CD4-positive, alpha-beta T cell (primary cell): ENCODE measurements around the gene TMEM217. TPM values are rescaled to one million over a fixed set of nuclear protein-coding genes. Genes with fewer than 3 reads are reported as not detected.
A peak's percentile ranks its signal among the peaks of the same experiment; 100 is the strongest.

Experiments used
- ATAC-seq: fragments of 200-7000 bp; cut with Tn5 transposase; one replicate; pipeline ENCODE4 v1.10.0; 2022; ENCODE audit warnings: mild to moderate bottlenecking; ENCODE audit not compliant: poor library complexity
- CTCF ChIA-PET: fragments of 350-600 bp; sonication (Branson Sonifier 250); formaldehyde crosslinking; loops from one replicate; lab custom pipeline; 2021; ENCODE audit warnings: antibody characterized with exemption, inconsistent platforms; lab: Charles Lee
- POLR2A ChIA-PET: fragments of 350-600 bp; sonication (Branson Sonifier 250); formaldehyde crosslinking; loops from one replicate; lab custom pipeline; 2021; ENCODE audit warnings: antibody characterized with exemption, inconsistent platforms; lab: Charles Lee
- DNase-seq, 14 experiments: peaks; one replicate each; pipeline ENCODE4 v3.0.0-alpha.2; 2013 to 2020; ENCODE audit warnings: mixed read lengths in 2 of 14
- H3K27ac ChIP-seq, 2 donors: one replicate each; pipeline versions ENCODE4 v1.5.1 to v1.7.0; 2013; ENCODE audit warnings: low read length in 2 of 2, low read depth in 1 of 2, mild to moderate bottlenecking in 1 of 2
- H3K27me3 ChIP-seq, 2 experiments: 1 replicate in 1 of 2; 2 replicates in 1 of 2; pipeline versions ENCODE4 v1.6.1 to v1.7.0; 2013; ENCODE audit warnings: low read length in 2 of 2, control low read depth in 1 of 2, mild to moderate bottlenecking in 1 of 2, moderate library complexity in 1 of 2; ENCODE audit not compliant: insufficient read depth in 2 of 2, control insufficient read depth in 1 of 2
- H3K36me3 ChIP-seq: one replicate; pipeline ENCODE4 v1.6.1; 2013; ENCODE audit warnings: low read length, control low read depth; ENCODE audit not compliant: insufficient read depth
- H3K4me1 ChIP-seq: one replicate; pipeline ENCODE4 v1.6.1; 2013; ENCODE audit warnings: low read length, control low read depth; ENCODE audit not compliant: insufficient read depth
- H3K4me3 ChIP-seq: one replicate; pipeline ENCODE4 v1.5.1; 2013; ENCODE audit warnings: mild to moderate bottlenecking, low read length, moderate library complexity
- H3K9me3 ChIP-seq, 2 experiments: 1 replicate in 1 of 2; 2 replicates in 1 of 2; pipeline versions ENCODE4 v1.6.1 to v1.7.0; 2013; ENCODE audit warnings: low read length in 2 of 2, mild to moderate bottlenecking in 2 of 2, control low read depth in 1 of 2, moderate library complexity in 1 of 2; ENCODE audit not compliant: control insufficient read depth in 1 of 2, insufficient read depth in 1 of 2
- H3K27ac Mint-ChIP-seq: one replicate; pipeline ENCODE4 v1.8.0; 2020; ENCODE audit warnings: mixed read lengths
- H3K27me3 Mint-ChIP-seq: one replicate; pipeline ENCODE4 v1.8.0; 2021; ENCODE audit warnings: mixed read lengths
- H3K36me3 Mint-ChIP-seq: one replicate; pipeline ENCODE4 v1.8.0; 2021; ENCODE audit warnings: low read depth, mixed read lengths
- H3K4me1 Mint-ChIP-seq: one replicate; pipeline ENCODE4 v1.8.0; 2021; ENCODE audit warnings: low read depth, mixed read lengths
- H3K4me3 Mint-ChIP-seq: one replicate; pipeline ENCODE4 v1.8.0; 2020; ENCODE audit warnings: mild to moderate bottlenecking, mixed read lengths
- H3K9me3 Mint-ChIP-seq: one replicate; pipeline ENCODE4 v1.8.0; 2020; ENCODE audit warnings: mixed read lengths
- intact Hi-C, 2 experiments: fragments of 100-400 bp; cut with DNase I in 1 of 2; cut with micrococcal nuclease in 1 of 2; formaldehyde crosslinking; loops; one replicate each; pipeline versions ENCODE4 v1.15.1 to v1.9.0; 2023 to 2025; cut with DNase I, micrococcal nuclease
- total RNA-seq, 174 experiments: library from RNA in 2 of 174; stranded (reverse) in 2 of 174; gene quantifications; one replicate each; pipeline ENCODE4 v1.2.3 and lab custom pipeline; 2021 to 2026
- TF ChIP-seq, protein P1 (sequence below): fragments of 200-600 bp; IDR thresholded peaks from one replicate; pipeline ENCODE4 v1.8.0; 2022; ENCODE audit warnings: antibody characterized with exemption, mild to moderate bottlenecking

Gene TMEM217
- total RNA-seq, 2 experiments from 2014 or later = 0.41 to 0.47 TPM

GRCh38 chr6:37169496-37170272 lies 88.3 kb downstream of the TMEM217 start, which contains the start of gene PIM1:
Gene PIM1 (plus strand): TSS chr6:37170152. CDS start chr6:37170576, 424 bp downstream.
- Histone ChIP-seq H3K9me3 (no peaks in the 10 kb centered on the region), H3K27me3 (no peaks in the 10 kb centered on the region), H3K4me1 (peaks cover 36% of the 10 kb centered on the region), H3K4me3 (peak within 1 kb of the TSS; percentile 93), H3K36me3 (peaks cover 36% of the 10 kb centered on the region), H3K27ac (peak within 1 kb of the TSS; percentile 57 to 77)
- CTCF ChIA-PET = interaction anchor here (3.6 to 8.8 kb wide), 5 partner anchors 39 to 284 kb away, joined by 15 to 123 read pairs (median 116); partner anchors contain the start of gene C6orf89
- H3K27me3 Mint-ChIP-seq = no peaks in the 10 kb centered on the region
- DNase-seq (peak; percentile 98 to 100 (median 100)), ATAC-seq (peak; percentile 77)
- intact Hi-C loops = loop anchor here (1.0 to 5.0 kb wide), 4 partner anchors 67 to 282 kb away; partner anchors contain the start of genes C6orf89 (in 1 of the 2) and MTCH1 (in 1 of the 2)
- H3K36me3 Mint-ChIP-seq = peaks cover 42% of the 10 kb centered on the region
- peak within 1 kb of the TSS; percentile 95 for H3K27ac Mint-ChIP-seq
- POLR2A ChIA-PET = interaction anchor here (0.6 to 8.3 kb wide), 9 partner anchors 8 to 284 kb away, joined by 4 to 164 read pairs (median 21); partner anchors contain the start of genes C6orf89 and MTCH1
- peaks cover 44% of the 10 kb centered on the region for H3K4me1 Mint-ChIP-seq
- peak within 1 kb of the TSS; percentile 95 for H3K4me3 Mint-ChIP-seq
- H3K9me3 Mint-ChIP-seq = no peaks in the 10 kb centered on the region
- TF ChIP-seq, protein P1, sequence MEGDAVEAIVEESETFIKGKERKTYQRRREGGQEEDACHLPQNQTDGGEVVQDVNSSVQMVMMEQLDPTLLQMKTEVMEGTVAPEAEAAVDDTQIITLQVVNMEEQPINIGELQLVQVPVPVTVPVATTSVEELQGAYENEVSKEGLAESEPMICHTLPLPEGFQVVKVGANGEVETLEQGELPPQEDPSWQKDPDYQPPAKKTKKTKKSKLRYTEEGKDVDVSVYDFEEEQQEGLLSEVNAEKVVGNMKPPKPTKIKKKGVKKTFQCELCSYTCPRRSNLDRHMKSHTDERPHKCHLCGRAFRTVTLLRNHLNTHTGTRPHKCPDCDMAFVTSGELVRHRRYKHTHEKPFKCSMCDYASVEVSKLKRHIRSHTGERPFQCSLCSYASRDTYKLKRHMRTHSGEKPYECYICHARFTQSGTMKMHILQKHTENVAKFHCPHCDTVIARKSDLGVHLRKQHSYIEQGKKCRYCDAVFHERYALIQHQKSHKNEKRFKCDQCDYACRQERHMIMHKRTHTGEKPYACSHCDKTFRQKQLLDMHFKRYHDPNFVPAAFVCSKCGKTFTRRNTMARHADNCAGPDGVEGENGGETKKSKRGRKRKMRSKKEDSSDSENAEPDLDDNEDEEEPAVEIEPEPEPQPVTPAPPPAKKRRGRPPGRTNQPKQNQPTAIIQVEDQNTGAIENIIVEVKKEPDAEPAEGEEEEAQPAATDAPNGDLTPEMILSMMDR = no peak

- Histone ChIP-seq H3K4me3 (peak overlapping the region; percentile 77), H3K9me3 (no peaks in the 10 kb centered on the region), H3K27ac (peak overlapping the region; percentile 57 to 70), H3K4me1 (peaks cover 32% of the 10 kb centered on the region), H3K36me3 (peaks cover 29% of the 10 kb centered on the region), H3K27me3 (no peaks in the 10 kb centered on the region)
- Mint-ChIP-seq H3K27me3 (no peaks in the 10 kb centered on the region), H3K4me1 (peaks cover 36% of the 10 kb centered on the region), H3K4me3 (peak overlapping the region; percentile 95), H3K36me3 (peaks cover 35% of the 10 kb centered on the region), H3K27ac (peak overlapping the region; percentile 90), H3K9me3 (no peaks in the 10 kb centered on the region)
- TF ChIP-seq, protein P1 = no peak
- DNase-seq (peak in 6 of 14 experiments; percentile 12 to 67 (median 38)), ATAC-seq (no peak)
- intact Hi-C loops = loop anchor here in 1 of 2 experiments (2.0 kb wide), 1 partner anchor 66 kb away; no protein-coding TSS in a partner anchor
- POLR2A ChIA-PET = interaction anchor here (1.0 to 8.3 kb wide), 8 partner anchors 7 to 183 kb away, joined by 3 to 164 read pairs (median 16); partner anchors contain the start of gene MTCH1
- CTCF ChIA-PET = interaction anchor here (5.3 to 8.8 kb wide), 4 partner anchors 40 to 149 kb away, joined by 32 to 123 read pairs (median 116); no protein-coding TSS in a partner anchor
Measured at GRCh38 chr6:37168811-37169495, 89.0 kb downstream of the TMEM217 start.
